GM20431 (cell line): ENCODE measurements around the gene KANK4.

Experiments
- in situ Hi-C: fragments of 300-500 bp; cut with MseI, MboI; formaldehyde crosslinking; loops from one replicate; pipeline ENCODE4 v1.15.0; 2020; ENCODE audit warnings: low sequenced_read_pairs; ENCODE audit not compliant: unreplicated experiment

The KANK4 gene

GRCh38 chr1:62337706-62338631 is 18.7 kb upstream of the KANK4 start:
- in situ Hi-C loops, result no loop called here

- in situ Hi-C loops, result no loop called here
These were observed 17.9 kb upstream of the KANK4 start for GRCh38 chr1:62336995-62337705.

GRCh38 chr1:62336638-62336994 is 17.4 kb upstream of the KANK4 start:
- in situ Hi-C loops, result no loop called here

- in situ Hi-C loops, result no loop called here
These were observed 16.4 kb upstream of the KANK4 start for GRCh38 chr1:62335656-62336055.

- in situ Hi-C loops, result no loop called here
These were observed 15.3 kb upstream of the KANK4 start for GRCh38 chr1:62334434-62334985.

GRCh38 chr1:62333441-62333840 is 14.2 kb upstream of the KANK4 start:
- in situ Hi-C loops, result no loop called here

- in situ Hi-C loops, result no loop called here
These were observed 8.3 kb upstream of the KANK4 start for GRCh38 chr1:62327360-62328055.

- in situ Hi-C loops, result no loop called here
These were observed 6.4 kb upstream of the KANK4 start for GRCh38 chr1:62325681-62326080.

- in situ Hi-C loops, result no loop called here
These were observed 5.8 kb upstream of the KANK4 start for GRCh38 chr1:62325081-62325480.

GRCh38 chr1:62321446-62321845 is 2.2 kb upstream of the KANK4 start:
- in situ Hi-C loops, result no loop called here

- in situ Hi-C loops, result no loop called here
These were observed 896 bp downstream of the KANK4 start for GRCh38 chr1:62318320-62318755.

- in situ Hi-C loops, result no loop called here
These were observed 2.0 kb downstream of the KANK4 start for GRCh38 chr1:62317021-62317768.

GRCh38 chr1:62316135-62316534 is 3.1 kb downstream of the KANK4 start:
- in situ Hi-C loops, result no loop called here

GRCh38 chr1:62315387-62315786 is 3.8 kb downstream of the KANK4 start:
- in situ Hi-C loops, result no loop called here

GRCh38 chr1:62314454-62315350 is 4.5 kb downstream of the KANK4 start:
- in situ Hi-C loops, result no loop called here

GRCh38 chr1:62312698-62313097 is 6.5 kb downstream of the KANK4 start:
- in situ Hi-C loops, result no loop called here

- in situ Hi-C loops, result no loop called here
These were observed 7.7 kb downstream of the KANK4 start for GRCh38 chr1:62311473-62311943.

- in situ Hi-C loops, result no loop called here
These were observed 9.3 kb downstream of the KANK4 start for GRCh38 chr1:62309906-62310305.

GRCh38 chr1:62308606-62309005 is 10.6 kb downstream of the KANK4 start:
- in situ Hi-C loops, result no loop called here
